DOHH2 (cell line): ENCODE data around the gene ZDHHC16.

ENCODE experiments used
- H3F3A ChIP-seq: fragments of 200-600 bp; sonication (generic), shearing (Covaris generic); 2 replicates; pipeline ENCODE4 v1.6.0; 2016; ENCODE audit warnings: antibody characterized with exemption, mild to moderate bottlenecking; ENCODE audit not compliant: control insufficient read depth, insufficient read depth
- H3K27ac ChIP-seq: fragments of 200-600 bp; sonication (generic); 2 replicates; pipeline ENCODE4 v1.5.1; 2014; ENCODE audit warnings: low read depth, mild to moderate bottlenecking, low read length, moderate library complexity
- H3K27me3 ChIP-seq: fragments of 200-600 bp; sonication (generic); 2 replicates; pipeline ENCODE4 v1.6.1; 2014; ENCODE audit warnings: mild to moderate bottlenecking, low read length, mixed read lengths; ENCODE audit not compliant: control insufficient read depth
- H3K36me3 ChIP-seq: fragments of 200-600 bp; sonication (generic); 2 replicates; pipeline ENCODE4 v1.6.1; 2014; ENCODE audit warnings: mild to moderate bottlenecking, low read length, moderate library complexity, mixed read lengths; ENCODE audit not compliant: control insufficient read depth
- H3K4me1 ChIP-seq: fragments of 200-600 bp; sonication (generic); 2 replicates; pipeline ENCODE4 v1.6.1; 2014; ENCODE audit warnings: mild to moderate bottlenecking, low read length, mixed read lengths; ENCODE audit not compliant: control insufficient read depth
- H3K4me2 ChIP-seq: fragments of 200-600 bp; sonication (generic); 2 replicates; pipeline ENCODE4 v1.6.0; 2014; ENCODE audit warnings: mild to moderate bottlenecking, low read length, moderate library complexity
- H3K4me3 ChIP-seq: fragments of 200-600 bp; sonication (generic); 2 replicates; pipeline ENCODE4 v1.5.1; 2014; ENCODE audit warnings: mild to moderate bottlenecking, low read length, mixed read lengths
- H3K79me2 ChIP-seq: fragments of 200-600 bp; sonication (generic); 2 replicates; pipeline ENCODE4 v1.6.1; 2014; ENCODE audit warnings: mild to moderate bottlenecking, low read length, mixed read lengths; ENCODE audit not compliant: control insufficient read depth
- H3K9me2 ChIP-seq: fragments of 200-600 bp; sonication (generic); replicated peaks from 2 replicates; pipeline ENCODE4 v1.6.1; 2014; ENCODE audit warnings: mild to moderate bottlenecking, low read length, mixed read lengths; ENCODE audit not compliant: control insufficient read depth
- H3K9me3 ChIP-seq: fragments of 200-600 bp; sonication (generic); 2 replicates; pipeline ENCODE4 v1.6.1; 2014; ENCODE audit warnings: antibody characterized with exemption, low read length, mixed read lengths; ENCODE audit not compliant: control insufficient read depth, insufficient read depth
- H4K20me1 ChIP-seq: fragments of 200-600 bp; sonication (generic); 2 replicates; pipeline ENCODE4 v1.6.0; 2014; ENCODE audit warnings: low read depth, mild to moderate bottlenecking, antibody characterized with exemption, low read length, moderate library complexity; ENCODE audit not compliant: control insufficient read depth, insufficient read depth
- CTCF ChIP-seq: fragments of 200-600 bp; sonication (generic); IDR thresholded peaks from one replicate; pipeline ENCODE4 v1.5.1; 2014; ENCODE audit warnings: antibody characterized with exemption, mild to moderate bottlenecking, low read depth, low read length; ENCODE audit not compliant: poor library complexity, severe bottlenecking
- EZH2phosphoT487 ChIP-seq: fragments of 200-600 bp; sonication (generic); IDR thresholded peaks from 2 replicates; pipeline ENCODE4 v1.6.1; 2017; ENCODE audit warnings: borderline replicate concordance, mild to moderate bottlenecking, antibody characterized with exemption, low read length, moderate library complexity, mixed read lengths

The ZDHHC16 gene

GRCh38 chr10:97454330-97455036 is 8.5 kb downstream of the ZDHHC16 start:
- H3K9me3 ChIP-seq, result no peaks in the 10 kb centered on the region
- H3K27ac ChIP-seq, result no peak overlapping the region
- H3K4me2 ChIP-seq, result no peak overlapping the region
- no peaks in the 10 kb centered on the region for H3F3A ChIP-seq
- H3K4me1 ChIP-seq, result no peaks in the 10 kb centered on the region
- H3K27me3 ChIP-seq, result no peaks in the 10 kb centered on the region
- peaks cover 77% of the 10 kb centered on the region for H3K36me3 ChIP-seq
- H4K20me1 ChIP-seq, result no peaks in the 10 kb centered on the region; the same call in 1 of the 2 replicates
- H3K79me2 ChIP-seq, result peaks cover 18% of the 10 kb centered on the region
- H3K9me2 ChIP-seq, result no peaks in the 10 kb centered on the region
- no peak overlapping the region for H3K4me3 ChIP-seq
- no peak for TF ChIP-seq EZH2phosphoT487
- TF ChIP-seq CTCF, result no peak

- Histone ChIP-seq H3K36me3 (peaks cover 89% of the 10 kb centered on the region), H4K20me1 (no peaks in the 10 kb centered on the region; the same call in 1 of the 2 replicates), H3K79me2 (peaks cover 6% of the 10 kb centered on the region), H3K4me1 (no peaks in the 10 kb centered on the region), H3K9me2 (no peaks in the 10 kb centered on the region), H3K4me2 (no peak overlapping the region), H3K27ac (no peak overlapping the region), H3K9me3 (no peaks in the 10 kb centered on the region), H3K4me3 (no peak overlapping the region), H3K27me3 (no peaks in the 10 kb centered on the region), H3F3A (no peaks in the 10 kb centered on the region)
- TF ChIP-seq EZH2phosphoT487 (no peak), CTCF (no peak)
These were observed 10.2 kb downstream of the ZDHHC16 start for GRCh38 chr10:97456034-97456685.

- H3K4me1 ChIP-seq, result no peaks in the 10 kb centered on the region
- H3K27ac ChIP-seq, result no peak overlapping the region
- no peak overlapping the region for H3K4me2 ChIP-seq
- no peaks in the 10 kb centered on the region for H3F3A ChIP-seq
- H3K36me3 ChIP-seq, result peaks cover 93% of the 10 kb centered on the region
- no peak for TF ChIP-seq CTCF
- TF ChIP-seq EZH2phosphoT487, result no peak
- no peak overlapping the region for H3K4me3 ChIP-seq
- H3K9me2 ChIP-seq, result no peaks in the 10 kb centered on the region
- peaks cover under 1% of the 10 kb centered on the region for H3K79me2 ChIP-seq
- no peaks in the 10 kb centered on the region for H3K9me3 ChIP-seq
- H3K27me3 ChIP-seq, result no peaks in the 10 kb centered on the region
- H4K20me1 ChIP-seq, result no peaks in the 10 kb centered on the region; the same call in 1 of the 2 replicates
These were observed 10.7 kb downstream of the ZDHHC16 start for GRCh38 chr10:97456686-97457065.
